Neural progenitor cell (in vitro differentiated cells): ENCODE data around the gene SLC35E4. TPM values are rescaled to one million over a fixed set of nuclear protein-coding genes. Genes with fewer than 3 reads are reported as not detected.
A peak's percentile ranks its signal among the peaks of the same experiment; 100 is the strongest.

ENCODE experiments used
- DNase-seq: peaks from one replicate; pipeline ENCODE4 v3.0.0-alpha.2; 2016; ENCODE audit warnings: low spot score
- H2AFZ ChIP-seq: fragments of 200-600 bp; sonication (generic); replicated peaks from 2 replicates; pipeline ENCODE4 v1.6.1; 2016; ENCODE audit warnings: antibody characterized with exemption
- H3F3A ChIP-seq: fragments of 200-600 bp; sonication (generic); 2 replicates; pipeline ENCODE4 v1.6.1; 2016; ENCODE audit warnings: antibody characterized with exemption, low read depth
- H3K27ac ChIP-seq: fragments of 200-600 bp; sonication (generic); 2 replicates; pipeline ENCODE4 v1.5.1; 2016; ENCODE audit warnings: mild to moderate bottlenecking
- H3K27me3 ChIP-seq: fragments of 200-600 bp; sonication (generic); 2 replicates; pipeline ENCODE4 v1.6.1; 2016; ENCODE audit warnings: mild to moderate bottlenecking, moderate library complexity
- H3K36me3 ChIP-seq: fragments of 200-600 bp; sonication (generic); 2 replicates; pipeline ENCODE4 v1.5.1; 2016
- H3K4me1 ChIP-seq: fragments of 200-600 bp; sonication (generic); 2 replicates; pipeline ENCODE4 v1.6.1; 2016; ENCODE audit warnings: mixed run types
- H3K4me2 ChIP-seq: fragments of 200-600 bp; sonication (generic); 2 replicates; pipeline ENCODE4 v1.6.1; 2016
- H3K4me3 ChIP-seq: fragments of 200-600 bp; sonication (generic); 2 replicates; pipeline ENCODE4 v1.5.1; 2016
- H3K79me2 ChIP-seq: fragments of 200-600 bp; sonication (generic); 2 replicates; pipeline ENCODE4 v1.6.1; 2016; ENCODE audit warnings: low read depth
- H3K9ac ChIP-seq: fragments of 200-600 bp; sonication (generic); 2 replicates; pipeline ENCODE4 v1.6.1; 2016
- H3K9me3 ChIP-seq: fragments of 200-600 bp; sonication (generic); 2 replicates; pipeline ENCODE4 v1.5.1; 2016; ENCODE audit warnings: low read depth
- H4K20me1 ChIP-seq: fragments of 200-600 bp; sonication (generic); 2 replicates; pipeline ENCODE4 v1.6.1; 2016; ENCODE audit warnings: low read depth
- H3K27ac Mint-ChIP-seq: 3 replicates; pipeline ENCODE4 v1.8.0; 2021; ENCODE audit warnings: mixed read lengths
- H3K27me3 Mint-ChIP-seq: 2 replicates; pipeline ENCODE4 v1.8.0; 2022; ENCODE audit warnings: low read depth, mild to moderate bottlenecking, inconsistent platforms, moderate library complexity, mixed read lengths; ENCODE audit not compliant: insufficient read depth
- H3K36me3 Mint-ChIP-seq: 3 replicates; pipeline ENCODE4 v1.8.0; 2021; ENCODE audit warnings: mixed read lengths
- H3K4me1 Mint-ChIP-seq: 3 replicates; pipeline ENCODE4 v1.8.0; 2021; ENCODE audit warnings: mixed read lengths
- H3K4me3 Mint-ChIP-seq: 3 replicates; pipeline ENCODE4 v1.8.0; 2021; ENCODE audit warnings: mild to moderate bottlenecking, moderate library complexity, mixed read lengths
- H3K9me3 Mint-ChIP-seq: 3 replicates; pipeline ENCODE4 v1.8.0; 2020; ENCODE audit warnings: mixed read lengths
- CTCF ChIP-seq: fragments of 200-600 bp; sonication (generic); IDR thresholded peaks from 2 replicates; pipeline ENCODE4 v1.5.1; 2017; ENCODE audit warnings: antibody characterized with exemption, mild to moderate bottlenecking
- EZH2 ChIP-seq: fragments of 200-600 bp; sonication (generic); IDR thresholded peaks from 2 replicates; pipeline ENCODE4 v1.6.1; 2017; ENCODE audit warnings: antibody characterized with exemption, mild to moderate bottlenecking, moderate library complexity
- EZH2phosphoT487 ChIP-seq: fragments of 200-600 bp; sonication (generic); IDR thresholded peaks from 2 replicates; pipeline ENCODE4 v1.6.1; 2017; ENCODE audit warnings: antibody characterized with exemption
- total RNA-seq: library from RNA; depleted of rRNA; stranded (reverse); fragments of >200 nt; gene quantifications from 2 replicates; pipeline ENCODE4 v1.2.3, GENCODE V29; 2015; ENCODE audit warnings: low replicate concordance

SLC35E4 gene
- total RNA-seq, 1 donor from 2014 or later, result 0.36 TPM

GRCh38 chr22:30603801-30604200, 31.8 kb upstream of the SLC35E4 start:
- Mint-ChIP-seq H3K4me1 (peaks cover 43% of the 10 kb centered on the region), H3K27me3 (peaks cover 9% of the 10 kb centered on the region), H3K27ac (no peak overlapping the region), H3K4me3 (no peak overlapping the region), H3K9me3 (no peaks in the 10 kb centered on the region), H3K36me3 (no peaks in the 10 kb centered on the region)
- no peaks in the 10 kb centered on the region for H3K36me3 ChIP-seq
- H3K4me1 ChIP-seq, result peaks cover 23% of the 10 kb centered on the region
- peaks cover 14% of the 10 kb centered on the region for H3K79me2 ChIP-seq
- DNase-seq, result no peak
- H3F3A ChIP-seq, result peaks cover 23% of the 10 kb centered on the region
- H3K4me2 ChIP-seq, result no peak overlapping the region
- no peak overlapping the region for H3K4me3 ChIP-seq
- no peak overlapping the region for H3K27ac ChIP-seq
- TF ChIP-seq EZH2phosphoT487 (no peak), EZH2 (no peak), CTCF (no peak)
- H3K9ac ChIP-seq, result no peak overlapping the region
- no peak overlapping the region for H2AFZ ChIP-seq
- H3K9me3 ChIP-seq, result no peaks in the 10 kb centered on the region
- no peaks in the 10 kb centered on the region for H3K27me3 ChIP-seq
- H4K20me1 ChIP-seq, result no peaks in the 10 kb centered on the region

DNA sequence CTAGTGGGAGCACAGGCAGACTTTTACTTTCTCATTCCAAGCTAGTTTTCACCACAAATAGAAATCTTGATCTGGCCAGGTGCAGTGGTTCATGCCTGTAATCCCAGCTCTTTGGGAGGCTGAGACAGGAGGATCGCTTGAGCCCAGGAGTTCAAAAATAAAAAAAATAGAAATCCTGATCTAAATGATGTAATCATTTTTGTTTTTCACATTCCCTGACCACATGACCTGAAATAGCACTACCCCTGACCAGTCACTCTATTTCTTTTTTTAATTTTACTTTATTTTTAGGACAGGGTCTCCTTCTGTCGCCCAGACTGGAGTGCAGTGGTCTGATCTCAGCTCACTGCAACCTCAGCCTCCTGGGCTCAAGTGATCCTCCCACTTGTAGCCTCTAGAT, 30.9 kb upstream of the SLC35E4 start:
- Histone ChIP-seq H3K4me3 (no peak overlapping the region), H3K27me3 (no peaks in the 10 kb centered on the region), H3K4me1 (peaks cover 30% of the 10 kb centered on the region), H3K9ac (no peak overlapping the region), H4K20me1 (no peaks in the 10 kb centered on the region), H3K79me2 (peaks cover 22% of the 10 kb centered on the region), H3K27ac (no peak overlapping the region), H3K36me3 (no peaks in the 10 kb centered on the region), H3F3A (peaks cover 23% of the 10 kb centered on the region), H3K9me3 (no peaks in the 10 kb centered on the region), H3K4me2 (no peak overlapping the region), H2AFZ (no peak overlapping the region)
- no peak overlapping the region for H3K4me3 Mint-ChIP-seq
- peak overlapping the region; percentile 53 for H3K27ac Mint-ChIP-seq
- no peak for TF ChIP-seq CTCF
- TF ChIP-seq EZH2, result no peak
- H3K27me3 Mint-ChIP-seq, result peaks cover 12% of the 10 kb centered on the region
- H3K36me3 Mint-ChIP-seq, result no peaks in the 10 kb centered on the region
- H3K9me3 Mint-ChIP-seq, result no peaks in the 10 kb centered on the region
- no peak for DNase-seq
- H3K4me1 Mint-ChIP-seq, result peaks cover 52% of the 10 kb centered on the region

- Histone ChIP-seq H3K27me3 (no peaks in the 10 kb centered on the region), H3K4me3 (peak overlapping the region; percentile 37), H2AFZ (peak overlapping the region; percentile 20), H3K36me3 (no peaks in the 10 kb centered on the region), H3K27ac (peak overlapping the region; percentile 72), H3K9me3 (no peaks in the 10 kb centered on the region), H4K20me1 (no peaks in the 10 kb centered on the region), H3K9ac (no peak overlapping the region), H3K4me1 (peaks cover 30% of the 10 kb centered on the region), H3K79me2 (peaks cover 24% of the 10 kb centered on the region), H3K4me2 (peak overlapping the region; percentile 91), H3F3A (peaks cover 23% of the 10 kb centered on the region)
- Mint-ChIP-seq H3K4me3 (peak overlapping the region; percentile 42), H3K27ac (peak overlapping the region; percentile 86), H3K27me3 (peaks cover 12% of the 10 kb centered on the region), H3K9me3 (no peaks in the 10 kb centered on the region), H3K36me3 (no peaks in the 10 kb centered on the region), H3K4me1 (peaks cover 56% of the 10 kb centered on the region)
- peak; percentile 47 for DNase-seq
- no peak for TF ChIP-seq EZH2phosphoT487
- peak; percentile 78 for TF ChIP-seq CTCF
- TF ChIP-seq EZH2, result no peak
Observed at GRCh38 chr22:30605449-30606110, 30.0 kb upstream of the SLC35E4 start.
